Spleen (tissue), 11 donors: Measurements from ENCODE around the gene CA10. TPM values are rescaled to one million over a fixed set of nuclear protein-coding genes. Genes with fewer than 3 reads are reported as not detected.

Experiments
- DNase-seq: peaks from one replicate; pipeline ENCODE4 v3.0.0-alpha.2; 2020
- H3K27ac ChIP-seq, 8 donors: fragments of 200-600 bp; sonication (generic) in 7 of 8; 1 replicate in 4 of 8; 2 replicates in 4 of 8; pipeline versions ENCODE4 v1.5.0 to v1.8.0; 2016 to 2021; ENCODE audit warnings: inconsistent platforms in 4 of 8, mild to moderate bottlenecking in 4 of 8, moderate library complexity in 1 of 8
- H3K27me3 ChIP-seq, 7 donors: fragments of 200-600 bp; sonication (generic) in 6 of 7; replicated peaks in 1 of 7; 1 replicate in 4 of 7; 2 replicates in 3 of 7; pipeline versions ENCODE4 v1.5.0 to v1.8.0; 2016 to 2021; ENCODE audit warnings: inconsistent platforms in 3 of 7, mild to moderate bottlenecking in 1 of 7
- H3K36me3 ChIP-seq, 6 donors: fragments of 200-600 bp; sonication (generic) in 5 of 6; 1 replicate in 4 of 6; 2 replicates in 2 of 6; pipeline versions ENCODE4 v1.5.0 to v1.8.0; 2016 to 2021; ENCODE audit warnings: inconsistent platforms in 2 of 6
- H3K4me1 ChIP-seq, 6 donors: fragments of 200-600 bp; sonication (generic) in 5 of 6; 1 replicate in 3 of 6; 2 replicates in 3 of 6; pipeline versions ENCODE4 v1.5.0 to v1.8.0; 2016 to 2021; ENCODE audit warnings: inconsistent platforms in 3 of 6
- H3K4me3 ChIP-seq, 8 donors: fragments of 200-600 bp; sonication (generic) in 7 of 8; 1 replicate in 4 of 8; 2 replicates in 4 of 8; pipeline versions ENCODE4 v1.5.0 to v1.8.0; 2016 to 2021; ENCODE audit warnings: inconsistent platforms in 4 of 8, mild to moderate bottlenecking in 4 of 8, moderate library complexity in 2 of 8
- H3K9me3 ChIP-seq, 8 donors: fragments of 200-600 bp; sonication (generic) in 7 of 8; 1 replicate in 4 of 8; 2 replicates in 4 of 8; pipeline versions ENCODE4 v1.5.0 to v1.8.0; 2016 to 2021; ENCODE audit warnings: inconsistent platforms in 4 of 8
- POLR2A ChIP-seq, 3 donors: fragments of 450-650 bp; IDR thresholded peaks; one replicate each; pipeline ENCODE4 v1.5.1; 2017; ENCODE audit warnings: antibody characterized with exemption in 3 of 3, mild to moderate bottlenecking in 1 of 3
- POLR2AphosphoS5 ChIP-seq, 3 donors: sonication (generic); formaldehyde crosslinking; IDR thresholded peaks; one replicate each; pipeline ENCODE4 v1.5.1; 2017; ENCODE audit warnings: antibody characterized with exemption in 3 of 3
- WGBS, 5 donors: extraction: QIAGEN DNeasy Blood & Tissue Kit in 3 of 5; methylation state at CpG; one replicate each; pipeline versions ENCODE4 v1.1.5 to v1.1.7; 2013 to 2018; 5-methylcytosine and 5-hydroxymethylcytosine counted together
- intact Hi-C: fragments of 100-400 bp; cut with DNase I; formaldehyde crosslinking; loops from one replicate; pipeline ENCODE4 v1.15.0; 2023; ENCODE audit warnings: low total_unique reads
- polyA plus RNA-seq, 3 donors: library from polyadenylated mRNA; stranded (reverse); fragments of 200-250 nt; gene quantifications; one replicate each; pipeline ENCODE4 v1.2.1, GENCODE V29; 2013
- total RNA-seq, 7 donors: library from RNA; depleted of rRNA in 3 of 7; stranded (reverse); fragments of >200 nt in 3 of 7; fragmentation: NEBNext Ultra II Directional in 4 of 7; extraction: Animal tissue kit (Norgen Biotek cat#: 25700) in 4 of 7; gene quantifications; one replicate each; pipeline versions ENCODE4 v1.1.0 to v1.2.1, GENCODE V29; 2016 to 2021
- TF ChIP-seq, protein P1 (sequence below), 11 experiments: fragments of 200-600 bp in 7 of 11; fragments of 450-650 bp in 4 of 11; sonication (generic) in 4 of 11; IDR thresholded peaks in 8 of 11; conservative IDR thresholded peaks in 3 of 11; 1 replicate in 7 of 11; 2 replicates in 4 of 11; pipeline versions ENCODE4 v1.4.0 to v1.8.0; 2016 to 2021; ENCODE audit warnings: antibody characterized with exemption in 11 of 11, inconsistent platforms in 4 of 11, mild to moderate bottlenecking in 1 of 11
- donor health status: healthy with polysubstance abuse.
- donor health status: DM: no; HTN: no; CAD: no; lungs with moderate emphysema.
- donor health status: DM: no; HTN: no; CAD: no.
- donor health status: Bipolar disorder and iron deficiency.
- donor health status: healthy.
- donor health status: DM: no; HTN: no; CAD: no.
- donor health status: DM: yes; HTN: yes; CAD: no.

CA10 gene
- total and polyA plus RNA-seq, 10 donors = 0.19 to 0.22 TPM; not detected in 8

- no peak for DNase-seq
- 84 to 92% (median 91%) methylated on average over 14 of the region's 14 CpGs for WGBS, 5 donors
- intact Hi-C loops = no loop called here
These were observed 361.4 kb downstream of the CA10 start for GRCh38 chr17:51797150-51797549.

GRCh38 chr17:51796026-51796425 is 362.5 kb downstream of the CA10 start:
- Histone ChIP-seq H3K27ac (no peak overlapping the region), H3K36me3 (no peaks in the 10 kb centered on the region), H3K9me3 (no peaks in the 10 kb centered on the region), H3K27me3 (peaks cover 0 to 9% (median 0%) of the 10 kb centered on the region in 7 donors), H3K4me1 (no peaks in the 10 kb centered on the region), H3K4me3 (no peak overlapping the region)
- 72 to 86% (median 83%) methylated on average over 5 of the region's 5 CpGs for WGBS, 5 donors
- no peak for DNase-seq
- intact Hi-C loops = no loop called here
- TF ChIP-seq POLR2AphosphoS5 (IDR thresholded peaks at IDR 0.05) = no peak
- TF ChIP-seq, protein P1, sequence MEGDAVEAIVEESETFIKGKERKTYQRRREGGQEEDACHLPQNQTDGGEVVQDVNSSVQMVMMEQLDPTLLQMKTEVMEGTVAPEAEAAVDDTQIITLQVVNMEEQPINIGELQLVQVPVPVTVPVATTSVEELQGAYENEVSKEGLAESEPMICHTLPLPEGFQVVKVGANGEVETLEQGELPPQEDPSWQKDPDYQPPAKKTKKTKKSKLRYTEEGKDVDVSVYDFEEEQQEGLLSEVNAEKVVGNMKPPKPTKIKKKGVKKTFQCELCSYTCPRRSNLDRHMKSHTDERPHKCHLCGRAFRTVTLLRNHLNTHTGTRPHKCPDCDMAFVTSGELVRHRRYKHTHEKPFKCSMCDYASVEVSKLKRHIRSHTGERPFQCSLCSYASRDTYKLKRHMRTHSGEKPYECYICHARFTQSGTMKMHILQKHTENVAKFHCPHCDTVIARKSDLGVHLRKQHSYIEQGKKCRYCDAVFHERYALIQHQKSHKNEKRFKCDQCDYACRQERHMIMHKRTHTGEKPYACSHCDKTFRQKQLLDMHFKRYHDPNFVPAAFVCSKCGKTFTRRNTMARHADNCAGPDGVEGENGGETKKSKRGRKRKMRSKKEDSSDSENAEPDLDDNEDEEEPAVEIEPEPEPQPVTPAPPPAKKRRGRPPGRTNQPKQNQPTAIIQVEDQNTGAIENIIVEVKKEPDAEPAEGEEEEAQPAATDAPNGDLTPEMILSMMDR (IDR thresholded peaks at IDR 0.05 in 8 of 11, conservative IDR thresholded peaks at IDR 0.05 in 3 of 11) = no peak
- TF ChIP-seq POLR2A (IDR thresholded peaks at IDR 0.05) = no peak

More at GRCh38 chr17:51797150-51797549, 361.4 kb downstream of the CA10 start:
- H3K9me3 ChIP-seq = no peaks in the 10 kb centered on the region
- H3K36me3 ChIP-seq = no peaks in the 10 kb centered on the region
- peaks cover 0 to 14% (median 0%) of the 10 kb centered on the region in 7 donors for H3K27me3 ChIP-seq
- no peak overlapping the region for H3K4me3 ChIP-seq
- H3K27ac ChIP-seq = no peak overlapping the region
- TF ChIP-seq POLR2A (IDR thresholded peaks at IDR 0.05) (no peak), POLR2AphosphoS5 (IDR thresholded peaks at IDR 0.05) (no peak)
- TF ChIP-seq, protein P1 (IDR thresholded peaks at IDR 0.05 in 8 of 11, conservative IDR thresholded peaks at IDR 0.05 in 3 of 11) = no peak
- H3K4me1 ChIP-seq = no peaks in the 10 kb centered on the region

- WGBS, 5 donors = 32 to 64% (median 44%) methylated on average over 1 of the region's 1 CpG
- H3K4me1 ChIP-seq = no peaks in the 10 kb centered on the region
- no peaks in the 10 kb centered on the region for H3K9me3 ChIP-seq
These were observed 363.1 kb downstream of the CA10 start for GRCh38 chr17:51795401-51795800.

GRCh38 chr17:51794466-51794865 is 364.0 kb downstream of the CA10 start:
- no peaks in the 10 kb centered on the region for H3K9me3 ChIP-seq
- H3K27me3 ChIP-seq = peaks cover 0 to 18% (median 0%) of the 10 kb centered on the region in 7 donors
- intact Hi-C loops = no loop called here
- H3K27ac ChIP-seq = no peak overlapping the region
- DNase-seq = no peak
- H3K4me3 ChIP-seq = no peak overlapping the region
- H3K4me1 ChIP-seq = no peaks in the 10 kb centered on the region
- H3K36me3 ChIP-seq = no peaks in the 10 kb centered on the region
- TF ChIP-seq, protein P1 (IDR thresholded peaks at IDR 0.05 in 8 of 11, conservative IDR thresholded peaks at IDR 0.05 in 3 of 11) = no peak
- TF ChIP-seq POLR2AphosphoS5 (IDR thresholded peaks at IDR 0.05) = no peak
- TF ChIP-seq POLR2A (IDR thresholded peaks at IDR 0.05) = no peak

More at GRCh38 chr17:51795401-51795800, 363.1 kb downstream of the CA10 start:
- TF ChIP-seq POLR2A (IDR thresholded peaks at IDR 0.05) (no peak), POLR2AphosphoS5 (IDR thresholded peaks at IDR 0.05) (no peak)
- TF ChIP-seq, protein P1 (IDR thresholded peaks at IDR 0.05 in 8 of 11, conservative IDR thresholded peaks at IDR 0.05 in 3 of 11) = no peak
- Histone ChIP-seq H3K36me3 (no peaks in the 10 kb centered on the region), H3K27me3 (peaks cover 0 to 9% (median 0%) of the 10 kb centered on the region in 7 donors), H3K4me3 (no peak overlapping the region), H3K27ac (no peak overlapping the region)
- intact Hi-C loops = no loop called here
- no peak for DNase-seq
